Tibial artery (tissue), 4 donors: ENCODE measurements around the gene IRX4.

Source experiments
- DNase-seq, 2 donors: peaks; one replicate each; pipeline ENCODE4 v3.0.0-alpha.2; 2019
- H3K27ac ChIP-seq, 2 donors: fragments of 200-600 bp; sonication (generic) in 1 of 2; 1 replicate in 1 of 2; 2 replicates in 1 of 2; pipeline ENCODE4 v1.5.1; 2018 to 2019; ENCODE audit warnings: mild to moderate bottlenecking in 1 of 2
- H3K27me3 ChIP-seq, 2 donors: fragments of 200-600 bp; sonication (generic) in 1 of 2; one replicate each; pipeline versions ENCODE4 v1.5.1 to v1.6.0; 2016 to 2019
- H3K36me3 ChIP-seq, 3 donors: fragments of 200-600 bp; sonication (generic) in 2 of 3; one replicate each; pipeline ENCODE4 v1.5.1; 2016 to 2019; ENCODE audit warnings: mild to moderate bottlenecking in 2 of 3
- H3K4me1 ChIP-seq, 4 donors: fragments of 200-600 bp; sonication (generic) in 2 of 4; 1 replicate in 3 of 4; 2 replicates in 1 of 4; pipeline ENCODE4 v1.5.1; 2016 to 2019
- H3K4me3 ChIP-seq, 2 donors: fragments of 200-600 bp; sonication (generic) in 1 of 2; 1 replicate in 1 of 2; 2 replicates in 1 of 2; pipeline ENCODE4 v1.5.1; 2018 to 2019; ENCODE audit warnings: mild to moderate bottlenecking in 2 of 2
- H3K9me3 ChIP-seq, 3 donors: fragments of 200-600 bp; sonication (generic) in 1 of 3; one replicate each; pipeline ENCODE4 v1.5.1; 2016 to 2019
- CTCF ChIP-seq, 2 experiments: fragments of 200-600 bp in 1 of 2; fragments of 450-650 bp in 1 of 2; IDR thresholded peaks; one replicate each; pipeline ENCODE4 v1.5.1; 2017 to 2019; ENCODE audit warnings: antibody characterized with exemption in 2 of 2, mild to moderate bottlenecking in 1 of 2, moderate library complexity in 1 of 2
- intact Hi-C: fragments of 100-400 bp; cut with DNase I; formaldehyde crosslinking; loops from one replicate; pipeline ENCODE4 v1.15.0; 2023; ENCODE audit warnings: low total_unique reads

The IRX4 gene

GRCh38 chr5:1929108-1929991 lies 46.6 kb upstream of the IRX4 start:
- H3K36me3 ChIP-seq: peaks cover 0 to 6% (median 0%) of the 10 kb centered on the region in 3 donors
- H3K4me1 ChIP-seq: peaks cover 0 to 14% (median 5%) of the 10 kb centered on the region in 4 donors
- H3K4me3 ChIP-seq: no peak overlapping the region
- H3K27ac ChIP-seq: no peak overlapping the region
- no peaks in the 10 kb centered on the region for H3K9me3 ChIP-seq
- H3K27me3 ChIP-seq: peaks cover 0 to 38% of the 10 kb centered on the region in 2 donors
- intact Hi-C loops: no loop called here
- no peak for TF ChIP-seq CTCF (IDR thresholded peaks at IDR 0.05)
- DNase-seq: no peak

- peaks cover 0 to 49% of the 10 kb centered on the region in 2 donors for H3K27me3 ChIP-seq
- H3K4me1 ChIP-seq: peaks cover 0 to 14% (median 5%) of the 10 kb centered on the region in 4 donors
- no peaks in the 10 kb centered on the region for H3K9me3 ChIP-seq
- no peaks in the 10 kb centered on the region for H3K36me3 ChIP-seq
- no peak overlapping the region for H3K27ac ChIP-seq
- no peak for DNase-seq
- H3K4me3 ChIP-seq: no peak overlapping the region
- intact Hi-C loops: no loop called here
- TF ChIP-seq CTCF (IDR thresholded peaks at IDR 0.05): no peak
These were observed 44.0 kb upstream of the IRX4 start for GRCh38 chr5:1926471-1927341.

- Histone ChIP-seq H3K9me3 (no peaks in the 10 kb centered on the region), H3K4me3 (no peak overlapping the region), H3K4me1 (peaks cover 0 to 8% (median 4%) of the 10 kb centered on the region in 4 donors), H3K36me3 (no peaks in the 10 kb centered on the region), H3K27ac (no peak overlapping the region), H3K27me3 (peaks cover 0 to 48% of the 10 kb centered on the region in 2 donors)
- no peak for DNase-seq
- intact Hi-C loops: no loop called here
- no peak for TF ChIP-seq CTCF (IDR thresholded peaks at IDR 0.05)
These were observed 43.3 kb upstream of the IRX4 start for GRCh38 chr5:1926071-1926440.

- H3K4me3 ChIP-seq: no peak overlapping the region
- H3K27ac ChIP-seq: no peak overlapping the region
- peaks cover 0 to 1% (median under 1%) of the 10 kb centered on the region in 4 donors for H3K4me1 ChIP-seq
- H3K27me3 ChIP-seq: peaks cover 0 to 42% of the 10 kb centered on the region in 2 donors
- no peaks in the 10 kb centered on the region for H3K36me3 ChIP-seq
- TF ChIP-seq CTCF (IDR thresholded peaks at IDR 0.05): no peak
- intact Hi-C loops: no loop called here
- H3K9me3 ChIP-seq: no peaks in the 10 kb centered on the region
- DNase-seq: no peak
These were observed 42.7 kb upstream of the IRX4 start for GRCh38 chr5:1925111-1926070.

- H3K9me3 ChIP-seq: no peaks in the 10 kb centered on the region
- peaks cover 0 to 39% of the 10 kb centered on the region in 2 donors for H3K27me3 ChIP-seq
- intact Hi-C loops: no loop called here
- no peaks in the 10 kb centered on the region for H3K4me1 ChIP-seq
- H3K27ac ChIP-seq: no peak overlapping the region
- DNase-seq: no peak
- no peaks in the 10 kb centered on the region for H3K36me3 ChIP-seq
- TF ChIP-seq CTCF (IDR thresholded peaks at IDR 0.05): no peak
- no peak overlapping the region for H3K4me3 ChIP-seq
These were observed 41.0 kb upstream of the IRX4 start for GRCh38 chr5:1923766-1924165.
